ENCODE data around the gene RTL1. TPM values are rescaled to one million over a fixed set of nuclear protein-coding genes. Genes with fewer than 3 reads are reported as not detected.
A peak's percentile ranks its signal among the peaks of the same experiment; 100 is the strongest.

Gene RTL1
- total RNA-seq, 1 donor from 2014 or later = not detected

DNA sequence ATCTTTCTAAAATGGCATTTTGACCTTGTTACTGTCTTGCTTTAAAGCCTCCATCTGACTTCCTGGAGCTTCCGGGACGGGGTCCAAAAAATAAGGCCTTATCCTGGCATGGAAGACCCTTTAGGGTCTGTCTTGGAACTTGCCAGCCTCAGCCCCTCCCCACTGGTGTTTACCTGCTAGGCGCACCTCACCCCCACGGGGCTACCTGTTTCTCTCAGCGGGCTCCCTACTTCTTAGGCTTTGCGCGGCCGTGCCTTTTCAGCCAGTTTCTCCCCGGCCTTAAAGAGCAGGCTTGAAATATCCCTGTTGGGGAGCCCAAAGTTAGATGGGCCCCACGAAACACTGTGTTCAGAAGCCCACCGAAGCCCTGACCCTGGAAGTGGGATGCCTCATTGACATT, 5.1 kb downstream of the RTL1 start:
- no peaks in the 10 kb centered on the region for H3K36me3 Mint-ChIP-seq (ENCODE audit: unreplicated experiment)
- no peaks in the 10 kb centered on the region for H3K9me3 Mint-ChIP-seq (ENCODE audit: unreplicated experiment)
- no peak for TF ChIP-seq CTCF (IDR thresholded peaks at IDR 0.05)
- peaks cover 67% of the 10 kb centered on the region for H3K27me3 Mint-ChIP-seq (ENCODE audit: unreplicated experiment)
- peaks cover 11% of the 10 kb centered on the region for H3K4me1 Mint-ChIP-seq (ENCODE audit: unreplicated experiment)
- no peak overlapping the region for H3K4me3 Mint-ChIP-seq (ENCODE audit: unreplicated experiment)
- DNase-seq (ENCODE audit: extremely low spot score, unreplicated experiment) = no peak
- H3K27ac Mint-ChIP-seq (ENCODE audit: unreplicated experiment) = no peak overlapping the region

DNA sequence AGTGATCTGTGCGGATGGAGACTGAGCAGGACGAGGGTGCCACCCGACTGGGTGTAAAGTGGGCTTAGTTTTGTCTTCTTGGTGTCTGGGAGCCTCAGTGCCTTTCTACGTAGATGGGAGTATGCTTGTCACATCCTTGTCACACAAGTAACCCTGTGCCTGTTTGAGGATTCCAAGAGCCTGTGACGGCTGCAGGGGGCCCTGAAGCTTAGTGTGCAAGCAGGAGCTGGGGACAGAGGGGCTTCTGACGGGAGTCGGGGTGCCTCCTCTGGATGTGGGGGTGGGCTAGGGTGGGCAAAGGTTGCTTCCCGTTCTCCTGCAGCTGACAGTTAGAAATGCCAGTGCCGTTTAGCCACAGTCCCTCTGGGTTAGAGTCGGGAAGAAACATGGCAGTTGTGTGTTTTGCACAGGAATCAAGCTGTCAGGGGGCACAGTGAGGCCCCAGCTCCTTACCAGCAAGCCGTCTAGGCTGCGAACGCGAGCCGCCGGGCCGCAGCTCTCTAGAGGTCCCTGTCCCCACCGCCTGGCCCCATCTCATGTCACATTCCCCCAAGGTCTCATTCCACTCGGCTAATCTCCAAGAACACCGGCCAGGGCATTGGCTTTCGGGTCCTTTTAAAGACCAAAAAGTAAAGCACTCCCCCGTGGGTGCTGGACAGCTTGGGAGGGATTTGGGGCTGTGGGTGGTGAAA, 7.0 kb downstream of the RTL1 start:
- peak; percentile 54 for DNase-seq (ENCODE audit: extremely low spot score, unreplicated experiment)
- Mint-ChIP-seq H3K36me3 (ENCODE audit: unreplicated experiment) (no peaks in the 10 kb centered on the region), H3K27ac (ENCODE audit: unreplicated experiment) (no peak overlapping the region), H3K4me3 (ENCODE audit: unreplicated experiment) (no peak overlapping the region), H3K4me1 (ENCODE audit: unreplicated experiment) (peaks cover 11% of the 10 kb centered on the region), H3K9me3 (ENCODE audit: unreplicated experiment) (no peaks in the 10 kb centered on the region), H3K27me3 (ENCODE audit: unreplicated experiment) (peaks cover 51% of the 10 kb centered on the region)
- TF ChIP-seq CTCF (IDR thresholded peaks at IDR 0.05) = no peak

- H3K27me3 Mint-ChIP-seq (ENCODE audit: unreplicated experiment) = peaks cover 43% of the 10 kb centered on the region
- no peak overlapping the region for H3K4me3 Mint-ChIP-seq (ENCODE audit: unreplicated experiment)
- H3K4me1 Mint-ChIP-seq (ENCODE audit: unreplicated experiment) = peaks cover 6% of the 10 kb centered on the region
- H3K27ac Mint-ChIP-seq (ENCODE audit: unreplicated experiment) = no peak overlapping the region
- H3K36me3 Mint-ChIP-seq (ENCODE audit: unreplicated experiment) = no peaks in the 10 kb centered on the region
- no peak for DNase-seq (ENCODE audit: extremely low spot score, unreplicated experiment)
- TF ChIP-seq CTCF (IDR thresholded peaks at IDR 0.05) = no peak
- no peaks in the 10 kb centered on the region for H3K9me3 Mint-ChIP-seq (ENCODE audit: unreplicated experiment)
These were observed 8.1 kb downstream of the RTL1 start for GRCh38 chr14:100895411-100895810.

- TF ChIP-seq CTCF (IDR thresholded peaks at IDR 0.05) = no peak
- Mint-ChIP-seq H3K4me1 (ENCODE audit: unreplicated experiment) (peaks cover 3% of the 10 kb centered on the region), H3K27ac (ENCODE audit: unreplicated experiment) (no peak overlapping the region), H3K4me3 (ENCODE audit: unreplicated experiment) (no peak overlapping the region), H3K9me3 (ENCODE audit: unreplicated experiment) (no peaks in the 10 kb centered on the region), H3K36me3 (ENCODE audit: unreplicated experiment) (no peaks in the 10 kb centered on the region), H3K27me3 (ENCODE audit: unreplicated experiment) (peaks cover 35% of the 10 kb centered on the region)
- DNase-seq (ENCODE audit: extremely low spot score, unreplicated experiment) = peak; percentile 64
These were observed 9.1 kb downstream of the RTL1 start for GRCh38 chr14:100894416-100894815.

DNA sequence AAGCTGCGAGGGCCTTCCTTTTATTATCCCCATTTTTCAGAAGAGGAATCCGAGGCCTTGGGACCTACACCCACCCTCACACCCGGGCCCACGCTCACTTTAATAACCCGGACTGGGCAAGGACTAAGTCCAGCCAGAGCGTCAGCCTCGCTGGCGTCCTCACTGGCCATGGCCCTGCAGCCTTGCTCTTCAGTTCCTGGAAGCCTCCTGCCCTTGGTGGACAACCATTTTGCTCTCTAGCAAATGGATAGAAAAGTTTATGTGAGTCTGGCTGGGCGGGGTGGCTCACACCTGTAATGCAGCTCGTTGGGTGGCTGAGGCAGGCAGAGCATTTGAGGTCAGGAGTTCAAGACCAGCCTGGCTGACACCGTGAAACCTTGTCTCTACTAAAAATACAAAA, 9.8 kb downstream of the RTL1 start:
- Mint-ChIP-seq H3K27ac (ENCODE audit: unreplicated experiment) (no peak overlapping the region), H3K4me1 (ENCODE audit: unreplicated experiment) (no peaks in the 10 kb centered on the region)
- peak; percentile 65 for DNase-seq (ENCODE audit: extremely low spot score, unreplicated experiment)

More for the DNA sequence above, 9.8 kb downstream of the RTL1 start:
- Mint-ChIP-seq H3K9me3 (ENCODE audit: unreplicated experiment) (no peaks in the 10 kb centered on the region), H3K4me3 (ENCODE audit: unreplicated experiment) (no peak overlapping the region), H3K27me3 (ENCODE audit: unreplicated experiment) (peaks cover 35% of the 10 kb centered on the region), H3K36me3 (ENCODE audit: unreplicated experiment) (no peaks in the 10 kb centered on the region)
- no peak for TF ChIP-seq CTCF (IDR thresholded peaks at IDR 0.05)
